Non-pigmented ciliary epithelial cell (primary cell): ENCODE results near the gene BUB3.

Experiments
- DNase-seq: peaks from one replicate; pipeline ENCODE4 v3.0.0-alpha.2; 2010; ENCODE audit warnings: low read depth

Gene BUB3

DNA sequence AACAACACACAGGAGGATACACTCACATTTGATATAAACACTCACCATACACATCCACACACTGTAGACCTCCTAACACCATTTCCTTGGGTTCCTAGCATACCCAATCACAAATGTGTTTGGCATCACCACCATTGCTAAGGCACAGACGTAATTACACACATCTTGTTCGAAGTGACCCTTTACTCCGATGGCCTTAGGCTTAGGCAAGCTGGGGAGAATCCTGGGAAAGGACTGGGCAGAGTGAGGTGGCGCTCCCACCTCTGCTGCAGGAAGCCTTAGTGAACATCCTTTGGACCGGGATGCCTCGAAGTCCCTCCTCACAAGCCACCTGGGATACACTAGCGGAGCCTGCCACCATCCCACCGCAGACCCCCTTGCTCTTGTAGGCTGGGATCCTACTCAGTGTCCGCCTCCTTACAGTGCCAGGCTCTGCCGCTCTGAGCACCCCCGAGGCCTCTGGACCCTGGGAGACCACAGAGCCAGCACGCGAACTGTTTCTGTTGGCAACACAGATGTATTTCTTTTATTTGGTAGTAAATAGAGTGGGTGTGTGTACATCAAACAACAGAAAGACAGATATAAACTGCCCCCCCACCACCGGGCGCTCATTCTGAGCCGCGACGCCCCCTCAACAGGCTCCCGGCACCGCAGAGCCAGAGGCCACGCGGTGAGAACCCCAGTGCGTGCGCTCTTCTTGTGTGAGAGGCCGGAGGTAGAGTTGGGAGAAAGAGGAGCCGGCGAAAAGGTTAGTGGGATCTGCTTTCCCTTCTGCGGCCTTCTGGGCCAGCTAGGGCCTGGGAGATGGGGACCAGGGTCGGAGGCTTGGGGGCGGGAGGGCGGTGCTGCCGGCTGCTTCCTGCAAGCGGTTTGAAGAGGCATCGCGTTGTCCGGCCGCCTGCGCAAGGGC, 12.2 kb upstream of the BUB3 start:
- DNase-seq = no peak

GRCh38 chr10:123142701-123143161, 11.5 kb upstream of the BUB3 start:
- DNase-seq = no peak

DNA sequence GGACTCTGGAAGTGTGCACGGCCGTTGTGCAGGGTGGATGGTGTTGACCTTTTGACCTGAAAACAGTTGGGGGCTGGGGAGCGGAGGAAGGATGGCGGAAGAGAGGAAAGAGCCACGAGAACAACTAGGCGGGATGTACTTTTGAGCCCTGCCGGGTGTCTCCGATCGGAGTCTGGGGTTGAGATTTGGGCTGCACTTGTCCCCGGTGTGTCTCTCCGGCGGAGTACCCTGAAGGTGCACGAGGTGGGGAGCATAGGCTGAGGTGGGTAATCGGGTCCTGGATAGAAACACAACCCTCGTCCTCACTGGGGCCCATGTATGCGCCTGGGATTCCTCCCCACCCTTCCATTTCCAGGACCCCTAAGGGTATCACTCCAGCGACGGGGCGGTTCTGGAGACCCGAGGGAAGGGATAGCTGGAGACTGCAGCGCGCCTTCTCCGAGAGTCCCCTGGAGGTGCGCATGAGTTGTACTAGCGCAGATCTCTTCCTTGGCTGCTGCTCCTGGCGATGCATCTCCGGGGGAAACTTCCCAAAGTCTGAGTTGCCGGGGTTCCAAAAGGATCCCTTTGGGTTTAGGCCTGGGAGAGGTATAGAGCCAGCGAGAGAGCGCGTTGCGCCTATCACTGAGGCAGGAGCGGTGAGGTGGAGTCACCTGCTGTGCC, 10.9 kb upstream of the BUB3 start:
- DNase-seq = no peak

GRCh38 chr10:123143825-123144168, 10.4 kb upstream of the BUB3 start:
- DNase-seq = no peak

DNA sequence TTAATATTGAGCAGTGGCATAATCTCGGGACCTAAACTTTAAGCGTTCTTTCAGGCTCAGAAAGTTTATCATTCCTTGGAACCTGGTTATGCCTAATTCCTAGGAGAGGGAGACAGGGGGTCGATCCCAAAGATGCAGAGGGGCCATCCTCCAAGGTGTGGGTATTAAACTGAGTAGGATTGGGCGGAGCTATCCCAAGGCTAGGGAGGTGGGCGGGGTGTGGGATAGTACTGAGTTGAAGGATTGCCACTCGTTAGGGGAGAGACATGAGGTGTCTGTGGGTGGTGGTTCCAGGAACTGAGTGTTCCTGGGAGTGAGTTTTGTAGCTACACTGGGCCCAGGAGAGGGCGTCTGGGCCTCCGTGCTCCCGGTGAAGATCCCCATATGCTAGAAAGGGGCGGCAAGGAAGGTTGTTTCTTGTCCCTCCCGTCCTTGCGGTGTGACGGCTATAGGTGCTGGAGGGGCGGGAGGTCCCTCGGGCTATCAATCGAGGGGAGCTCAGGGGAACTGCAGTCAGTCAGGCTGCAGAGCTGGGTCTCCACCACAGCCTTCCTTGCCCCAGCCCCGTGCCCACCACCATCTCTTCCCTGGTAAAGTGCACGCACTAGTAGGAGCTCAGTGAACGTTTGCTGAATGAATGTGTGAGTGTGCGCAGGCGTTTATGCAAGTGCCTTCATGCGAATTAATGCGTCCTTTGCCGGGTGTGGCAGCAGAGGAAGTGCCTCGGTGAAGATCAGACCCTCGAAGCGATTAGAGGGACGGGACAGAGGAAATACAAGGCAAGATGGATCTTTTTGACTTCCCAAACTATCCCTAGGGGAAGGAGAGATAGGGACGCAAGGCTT, 9.3 kb upstream of the BUB3 start:
- DNase-seq = no peak

DNA sequence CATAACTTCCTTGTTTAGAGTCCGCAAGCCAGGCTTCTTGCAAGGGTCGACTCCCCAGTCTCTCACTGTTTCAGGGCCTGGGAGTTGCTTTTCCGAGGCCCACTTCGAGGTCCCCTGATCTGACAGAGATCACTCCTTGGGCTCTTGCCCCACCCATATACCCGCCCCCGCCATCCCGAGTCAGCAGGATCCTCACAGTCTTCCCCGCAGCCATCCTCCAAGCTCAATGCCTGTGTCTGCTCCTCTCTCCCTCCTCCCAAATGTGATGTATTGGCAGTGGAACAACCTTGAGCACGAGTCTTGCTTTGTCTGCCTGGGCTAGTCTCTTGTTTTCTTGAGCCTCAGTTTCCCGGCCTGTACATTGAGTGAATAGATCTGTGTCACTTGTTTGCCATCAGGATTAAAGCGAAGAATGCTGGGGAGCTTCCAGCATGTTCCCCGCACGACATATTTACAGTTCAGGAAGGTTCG, 8.6 kb upstream of the BUB3 start:
- DNase-seq = no peak

DNA sequence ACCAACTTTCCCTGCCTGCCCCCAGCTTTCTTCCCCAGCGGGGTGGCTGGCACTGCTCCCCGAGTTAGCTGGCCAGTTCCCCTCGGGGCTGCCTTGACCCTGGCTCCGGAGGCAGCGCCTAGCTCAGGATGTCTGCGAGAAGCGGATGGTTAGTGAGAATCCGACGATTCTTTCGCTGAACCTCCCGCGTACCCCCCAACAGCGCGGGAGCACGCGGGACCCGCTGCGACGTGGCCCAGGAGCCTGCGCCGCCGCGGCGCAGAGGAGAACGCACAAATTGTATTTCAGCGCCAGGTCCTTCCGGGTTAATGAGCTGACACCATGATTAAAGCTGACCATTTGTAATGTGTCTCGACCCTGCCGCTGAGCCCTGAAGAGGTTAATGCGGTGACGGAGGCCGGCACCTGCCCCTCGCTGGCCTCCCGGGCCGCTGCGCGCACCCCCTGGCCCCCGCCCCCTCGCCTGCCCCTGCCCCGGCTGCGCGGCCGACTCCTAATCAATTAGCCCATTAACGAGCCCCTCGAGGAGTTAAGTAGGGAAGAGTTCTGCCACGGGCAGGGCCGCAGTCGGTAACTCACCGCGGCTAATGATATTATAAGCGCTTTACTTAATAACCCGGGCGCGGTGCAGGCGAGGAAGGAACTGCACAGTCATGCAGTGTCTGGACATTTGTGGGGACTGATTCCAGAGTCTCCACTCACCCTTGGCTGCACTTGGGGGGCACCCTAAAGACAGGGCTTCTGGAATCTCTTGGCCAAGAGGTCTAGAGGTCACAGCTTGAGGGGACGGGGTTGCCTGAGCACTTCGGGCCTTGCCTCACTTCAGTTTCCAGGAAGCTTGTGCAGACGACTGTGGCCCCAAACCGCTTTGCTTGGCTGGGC, 7.9 kb upstream of the BUB3 start:
- no peak for DNase-seq

DNA sequence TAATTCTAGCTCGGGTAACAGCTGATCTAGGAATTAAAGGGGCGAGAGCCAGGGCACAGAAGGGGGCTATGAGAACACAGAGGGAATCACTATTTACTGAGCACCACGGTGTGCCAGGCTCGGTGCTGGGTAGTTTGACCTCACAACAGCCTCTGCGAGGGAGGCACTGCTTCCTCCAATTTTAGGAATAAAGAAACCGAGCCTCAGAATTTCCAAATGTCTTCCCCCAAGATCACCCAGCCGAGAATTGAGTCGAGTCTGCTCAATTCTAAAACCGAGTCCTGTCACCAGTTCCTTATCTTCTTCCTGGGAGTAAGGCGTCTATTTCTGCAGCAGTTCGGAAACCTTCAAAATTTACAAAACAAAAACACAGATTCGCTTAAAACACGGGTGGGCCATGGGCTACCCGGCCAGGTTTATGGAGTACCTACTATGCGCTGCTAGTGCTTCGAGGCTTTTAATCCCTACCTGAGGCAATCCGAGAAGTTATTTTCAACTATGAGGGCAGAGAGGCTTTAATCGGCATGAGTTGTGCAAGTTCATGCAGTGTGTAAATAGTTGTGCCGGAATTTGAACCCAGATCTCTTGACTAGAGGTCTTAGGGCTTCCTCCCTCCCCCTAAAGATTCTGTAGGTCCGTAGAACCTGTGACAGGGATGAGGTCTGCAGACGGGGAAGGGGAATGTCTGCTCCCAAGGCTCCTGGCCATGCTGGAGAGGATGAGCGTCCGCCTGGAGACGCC, 7.1 kb upstream of the BUB3 start:
- DNase-seq = no peak

- no peak for DNase-seq
Measured at GRCh38 chr10:123147635-123148413, 6.4 kb upstream of the BUB3 start, which contains the start of gene HMX2. TSS of gene HMX2 (plus strand) at chr10:123148136. CDS start at chr10:123148379, 243 bp downstream.

DNA sequence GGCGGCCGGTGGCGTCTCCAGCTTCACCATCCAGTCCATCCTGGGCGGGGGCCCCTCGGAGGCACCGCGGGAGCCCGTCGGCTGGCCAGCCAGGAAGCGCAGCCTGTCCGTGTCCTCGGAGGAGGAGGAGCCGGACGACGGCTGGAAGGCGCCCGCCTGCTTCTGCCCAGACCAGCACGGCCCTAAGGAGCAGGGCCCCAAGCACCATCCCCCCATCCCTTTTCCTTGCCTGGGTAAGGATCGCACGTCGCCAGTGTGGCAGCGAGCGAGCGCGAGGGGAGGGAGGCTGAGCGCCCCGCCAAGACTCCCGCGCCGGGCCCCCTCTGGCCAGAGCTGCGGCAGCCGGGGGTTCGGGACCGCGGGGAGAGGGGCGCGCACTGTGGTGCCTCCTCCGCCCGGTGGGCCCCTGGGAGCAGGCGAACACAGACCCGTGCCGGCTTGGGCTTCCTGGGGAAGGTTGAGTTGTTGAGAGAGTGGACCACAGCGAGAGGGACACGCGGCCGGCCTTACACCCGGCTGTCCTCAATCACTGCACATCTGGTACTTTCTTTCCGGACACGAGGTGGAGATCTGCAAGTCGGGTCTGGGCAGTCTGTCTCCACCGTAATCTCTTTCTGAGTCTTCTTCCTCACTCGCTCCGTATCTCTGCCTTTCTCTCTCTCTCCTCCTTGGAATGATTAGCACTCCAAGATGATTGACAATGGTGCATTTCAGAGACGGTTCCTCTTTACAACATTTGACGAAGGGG, 5.6 kb upstream of the BUB3 start:
- DNase-seq = no peak

DNA sequence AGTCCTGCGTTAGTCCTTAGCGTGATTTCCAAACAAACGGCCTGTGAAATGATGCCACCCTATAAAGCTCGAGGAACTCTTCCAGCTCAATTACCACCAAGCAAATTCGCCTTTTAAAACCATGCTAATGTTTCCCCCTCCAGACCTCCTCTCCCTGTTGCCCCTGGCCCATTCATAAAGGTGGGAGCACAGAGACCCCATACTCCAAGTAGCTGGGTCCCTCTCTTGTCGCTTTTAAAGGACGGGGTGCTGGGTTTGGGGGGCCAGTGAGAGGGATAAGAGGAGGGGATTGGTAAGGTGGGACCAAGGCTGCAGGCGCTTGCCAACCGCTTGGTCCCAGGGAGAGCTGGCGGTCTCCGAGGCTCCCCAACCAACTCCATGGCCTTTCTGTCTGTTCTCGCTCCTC, 5.0 kb upstream of the BUB3 start:
- no peak for DNase-seq

- DNase-seq = no peak
Measured at GRCh38 chr10:123149568-123150270, 4.5 kb upstream of the BUB3 start.

GRCh38 chr10:123150271-123150985, 3.8 kb upstream of the BUB3 start:
- DNase-seq = no peak

DNA sequence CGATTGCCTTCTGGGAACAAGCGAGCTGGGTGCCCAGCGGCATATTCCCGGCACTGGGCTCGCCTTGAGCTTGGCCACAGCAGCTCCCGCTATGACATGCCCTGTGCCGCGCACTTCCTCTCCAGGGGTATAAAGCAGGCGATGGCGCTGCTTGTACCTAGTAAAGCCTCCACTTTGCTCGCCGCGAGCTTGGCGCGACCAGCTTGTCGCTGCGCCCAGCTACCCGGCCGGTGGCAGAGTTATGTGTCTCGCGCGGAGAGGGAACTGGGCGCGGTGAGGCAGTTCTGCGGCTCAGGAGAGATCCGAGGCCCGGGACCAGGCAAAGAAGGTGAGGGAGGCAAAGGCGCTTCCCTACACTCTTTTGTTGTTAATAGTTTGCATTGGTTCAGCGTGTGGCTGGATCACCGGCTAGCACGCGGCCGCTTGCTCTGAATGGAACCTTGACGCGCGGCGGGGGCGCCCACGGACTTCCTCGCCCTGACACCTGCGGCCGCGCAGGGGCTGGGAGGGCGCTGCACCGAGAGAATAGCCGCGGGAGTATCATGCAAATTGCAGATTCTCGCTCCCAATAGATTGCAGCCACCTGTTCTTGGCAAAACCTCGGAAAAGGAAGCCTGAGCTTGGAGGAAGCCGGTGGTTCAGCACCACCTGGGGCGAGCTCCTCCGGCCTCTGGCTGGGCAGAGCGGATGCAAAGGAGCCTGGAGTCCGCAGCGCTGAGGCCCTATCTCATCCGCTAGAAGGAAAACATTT, 3.0 kb upstream of the BUB3 start:
- no peak for DNase-seq

GRCh38 chr10:123151737-123152135, 2.5 kb upstream of the BUB3 start:
- no peak for DNase-seq

DNA sequence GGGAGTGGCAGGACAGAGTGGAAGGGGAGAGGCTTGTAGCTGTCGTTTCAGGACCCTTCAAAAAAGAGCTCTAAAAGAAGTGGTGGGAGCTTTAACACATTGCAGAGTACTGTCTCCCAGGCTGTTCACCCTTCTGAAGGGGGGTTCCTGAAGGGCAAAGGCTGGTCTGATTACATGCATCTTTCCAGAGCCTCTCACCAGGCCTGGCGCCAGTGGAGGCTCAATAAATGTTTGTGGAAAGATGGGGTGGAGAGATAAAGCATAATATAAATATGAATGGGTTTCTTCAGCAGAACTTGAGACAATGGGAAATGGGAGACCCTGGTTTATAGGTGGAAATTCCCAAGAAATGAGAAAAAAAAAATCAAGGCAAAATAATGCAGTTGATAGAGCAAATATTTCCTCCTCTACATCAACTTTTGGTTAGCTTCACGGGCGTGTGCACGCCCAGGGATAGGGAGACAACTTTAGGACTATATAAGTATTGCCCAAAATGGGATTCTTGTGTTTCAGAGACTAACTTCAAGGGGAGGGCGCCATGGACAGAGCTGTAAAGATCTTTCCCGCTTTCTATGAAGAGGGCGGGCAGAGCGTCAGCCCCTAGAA, 613 bp upstream of the BUB3 start:
- DNase-seq = no peak
